HL-60 (cell line): ENCODE data around the gene SYNC.

Source experiments
- POLR2AphosphoS5 ChIP-seq: IDR thresholded peaks from 2 replicates; pipeline ENCODE4 v1.6.1; 2012; ENCODE audit warnings: low read depth
- TF ChIP-seq, protein P1 (sequence below): IDR thresholded peaks from 2 replicates; pipeline ENCODE4 v1.6.1; 2012; ENCODE audit warnings: low read depth; ENCODE audit not compliant: insufficient replicate concordance

DNA sequence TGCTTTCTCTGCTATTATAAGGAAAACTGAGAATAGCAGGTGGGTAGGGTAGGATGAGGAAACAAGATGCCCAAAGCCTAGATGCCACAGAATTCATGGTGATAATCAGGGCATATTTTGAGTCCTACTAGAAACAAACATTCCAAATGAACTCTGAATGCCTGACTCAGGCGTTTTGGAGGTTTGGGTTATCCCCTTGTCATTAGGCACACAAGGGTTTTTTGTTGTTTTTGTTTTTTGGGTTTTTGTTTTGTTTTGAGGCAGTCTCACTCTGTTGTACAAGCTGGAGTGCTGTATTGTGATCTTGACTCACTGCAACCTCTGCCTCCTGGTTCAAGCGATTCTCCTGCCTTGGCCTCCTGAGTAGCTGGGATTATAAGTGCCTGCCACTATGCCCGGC lies 19.2 kb downstream of the SYNC start:
- TF ChIP-seq POLR2AphosphoS5 = no peak
- TF ChIP-seq, protein P1, sequence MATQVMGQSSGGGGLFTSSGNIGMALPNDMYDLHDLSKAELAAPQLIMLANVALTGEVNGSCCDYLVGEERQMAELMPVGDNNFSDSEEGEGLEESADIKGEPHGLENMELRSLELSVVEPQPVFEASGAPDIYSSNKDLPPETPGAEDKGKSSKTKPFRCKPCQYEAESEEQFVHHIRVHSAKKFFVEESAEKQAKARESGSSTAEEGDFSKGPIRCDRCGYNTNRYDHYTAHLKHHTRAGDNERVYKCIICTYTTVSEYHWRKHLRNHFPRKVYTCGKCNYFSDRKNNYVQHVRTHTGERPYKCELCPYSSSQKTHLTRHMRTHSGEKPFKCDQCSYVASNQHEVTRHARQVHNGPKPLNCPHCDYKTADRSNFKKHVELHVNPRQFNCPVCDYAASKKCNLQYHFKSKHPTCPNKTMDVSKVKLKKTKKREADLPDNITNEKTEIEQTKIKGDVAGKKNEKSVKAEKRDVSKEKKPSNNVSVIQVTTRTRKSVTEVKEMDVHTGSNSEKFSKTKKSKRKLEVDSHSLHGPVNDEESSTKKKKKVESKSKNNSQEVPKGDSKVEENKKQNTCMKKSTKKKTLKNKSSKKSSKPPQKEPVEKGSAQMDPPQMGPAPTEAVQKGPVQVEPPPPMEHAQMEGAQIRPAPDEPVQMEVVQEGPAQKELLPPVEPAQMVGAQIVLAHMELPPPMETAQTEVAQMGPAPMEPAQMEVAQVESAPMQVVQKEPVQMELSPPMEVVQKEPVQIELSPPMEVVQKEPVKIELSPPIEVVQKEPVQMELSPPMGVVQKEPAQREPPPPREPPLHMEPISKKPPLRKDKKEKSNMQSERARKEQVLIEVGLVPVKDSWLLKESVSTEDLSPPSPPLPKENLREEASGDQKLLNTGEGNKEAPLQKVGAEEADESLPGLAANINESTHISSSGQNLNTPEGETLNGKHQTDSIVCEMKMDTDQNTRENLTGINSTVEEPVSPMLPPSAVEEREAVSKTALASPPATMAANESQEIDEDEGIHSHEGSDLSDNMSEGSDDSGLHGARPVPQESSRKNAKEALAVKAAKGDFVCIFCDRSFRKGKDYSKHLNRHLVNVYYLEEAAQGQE = no peak
